ENCODE results near the gene NFIX.
A peak's percentile ranks its signal among the peaks of the same experiment; 100 is the strongest.

Gene NFIX

DNA sequence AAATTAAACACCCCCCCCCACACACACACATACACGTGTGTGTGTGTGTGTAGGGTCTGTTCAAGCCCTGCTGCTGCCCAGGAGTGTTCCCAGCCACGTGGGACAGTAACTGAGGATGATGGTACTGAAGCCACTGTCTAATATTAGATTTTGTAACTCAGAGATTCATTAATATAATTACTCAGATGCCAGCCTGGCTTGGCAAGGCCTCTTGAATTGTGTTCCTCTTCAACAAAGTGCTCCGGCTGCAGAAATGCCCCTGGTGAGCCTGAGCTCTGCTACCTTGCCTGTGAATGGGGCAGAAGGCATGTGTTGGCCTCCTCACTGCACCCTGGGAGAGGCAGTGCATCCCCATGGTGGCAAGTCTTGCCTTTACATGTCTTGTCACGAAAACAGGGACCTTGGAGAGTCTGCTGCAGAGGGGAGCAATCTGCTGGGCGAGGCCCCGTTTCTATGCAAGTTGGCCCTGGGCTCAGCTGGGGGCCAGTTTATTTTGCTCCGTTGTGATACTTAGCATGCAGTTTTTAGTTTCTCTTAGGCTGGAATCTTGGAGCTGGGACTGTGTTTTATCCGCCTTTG lies 44.0 kb downstream of the NFIX start:
- FAIRE-seq: no peak

DNA sequence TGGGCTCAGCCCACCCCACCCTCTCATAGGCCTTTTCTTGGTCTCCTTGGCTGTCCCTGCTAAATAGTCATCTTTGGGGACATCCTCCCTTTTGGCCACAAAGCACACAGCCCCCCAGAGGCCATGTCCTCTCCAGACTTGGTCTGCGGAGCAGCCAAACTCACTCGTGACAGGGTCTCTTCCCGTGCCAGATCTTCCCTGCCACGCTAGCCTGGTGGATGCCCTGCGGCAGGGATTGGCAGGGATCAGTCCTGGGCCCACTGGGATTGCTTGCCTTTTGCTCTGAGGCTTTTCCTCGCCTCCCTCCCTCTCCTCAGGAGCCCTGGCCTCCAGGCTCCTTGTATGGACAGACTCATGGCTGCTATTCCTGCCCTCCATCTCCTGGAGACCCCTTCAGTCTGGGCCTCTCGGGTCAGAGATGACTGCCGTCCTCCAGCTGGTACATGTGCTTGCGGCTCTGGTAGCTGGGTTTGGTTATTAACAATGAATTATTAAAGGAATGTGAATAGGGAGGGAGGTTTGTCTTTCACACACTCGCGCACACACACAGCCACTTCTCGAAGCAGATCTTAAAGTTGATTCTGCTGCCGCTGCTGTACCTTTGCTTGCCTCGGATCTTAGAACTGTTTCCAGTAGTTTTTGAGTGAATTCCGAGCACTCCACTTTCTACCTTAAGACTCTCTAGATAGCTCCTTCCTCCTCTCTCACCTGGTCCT lies 45.1 kb downstream of the NFIX start:
- no peak for FAIRE-seq

- no peak for FAIRE-seq
Measured at GRCh38 chr19:13040948-13041292, 45.6 kb downstream of the NFIX start.

GRCh38 chr19:13042443-13043130 lies 47.3 kb downstream of the NFIX start:
- no peak for FAIRE-seq

DNA sequence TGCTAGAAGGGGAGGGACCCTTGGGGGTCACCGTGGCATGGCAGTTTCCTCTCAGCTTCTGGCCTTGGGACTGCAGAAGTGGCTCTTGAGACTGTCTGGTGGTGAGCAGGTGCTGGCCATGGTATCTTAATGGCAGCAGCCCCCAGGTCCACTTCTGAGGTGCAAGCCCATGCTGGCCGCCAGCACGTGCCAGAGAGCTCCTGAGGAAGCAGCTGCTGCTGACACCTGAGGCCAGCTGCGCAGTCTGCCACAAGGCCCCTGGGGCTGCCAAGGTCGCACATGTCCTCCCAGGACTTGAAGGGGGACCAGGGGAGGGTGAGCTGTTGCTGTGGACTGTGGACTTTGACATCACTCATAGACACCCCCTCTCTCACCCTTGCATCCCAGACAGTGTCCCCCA lies 48.0 kb downstream of the NFIX start:
- FAIRE-seq: no peak

DNA sequence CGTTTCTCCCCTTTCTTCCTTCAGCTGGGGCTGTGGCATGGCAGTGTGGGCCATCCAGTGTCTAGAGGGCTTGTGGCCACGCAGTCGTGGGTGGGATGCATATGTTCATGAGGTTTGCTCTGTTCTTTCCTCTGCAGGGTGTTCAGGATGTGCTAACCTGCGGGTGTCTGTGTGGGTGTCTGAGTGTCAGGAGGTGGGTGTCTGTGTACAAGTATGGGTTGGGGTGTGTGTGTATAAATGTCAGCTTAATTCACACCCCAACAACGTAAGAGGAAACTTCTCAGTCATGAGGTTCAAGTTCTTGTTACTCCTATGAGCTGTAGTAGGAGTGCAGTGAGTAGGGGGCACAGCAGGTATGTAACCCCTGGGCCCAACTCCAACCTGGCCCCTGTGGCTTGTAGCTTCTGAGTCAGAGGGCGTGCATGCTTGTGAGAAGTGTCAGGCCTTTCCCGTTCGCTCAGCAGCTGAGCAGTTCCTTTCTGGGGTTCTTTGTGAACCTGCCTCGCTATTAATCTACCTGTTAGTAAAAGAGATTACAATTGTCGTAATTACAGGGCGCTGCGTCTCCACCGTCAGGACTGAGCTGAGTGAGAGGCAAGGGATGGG lies 49.1 kb downstream of the NFIX start:
- FAIRE-seq: no peak

DNA sequence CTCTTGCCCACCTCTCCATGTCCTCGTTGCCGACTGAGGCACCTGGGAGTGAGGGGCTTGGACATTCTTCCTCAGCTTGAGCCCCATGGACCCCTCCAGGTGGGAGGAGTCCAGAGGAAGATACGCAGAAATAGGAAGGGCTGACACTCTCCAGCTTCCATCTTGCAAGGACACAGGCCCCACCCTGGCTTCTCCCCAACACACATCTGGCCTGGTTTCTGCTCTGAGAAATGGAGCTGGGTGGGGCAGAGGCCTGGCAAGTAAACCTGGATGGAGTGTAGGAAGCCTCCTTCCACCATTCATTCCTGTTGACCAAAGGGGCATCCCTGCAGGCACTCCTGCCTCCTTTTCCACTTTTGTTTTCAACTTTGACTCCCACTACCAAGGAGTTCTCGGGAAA lies 50.5 kb downstream of the NFIX start:
- FAIRE-seq: no peak

- no peak for FAIRE-seq
Measured at GRCh38 chr19:13047374-13047773, 52.1 kb downstream of the NFIX start.

DNA sequence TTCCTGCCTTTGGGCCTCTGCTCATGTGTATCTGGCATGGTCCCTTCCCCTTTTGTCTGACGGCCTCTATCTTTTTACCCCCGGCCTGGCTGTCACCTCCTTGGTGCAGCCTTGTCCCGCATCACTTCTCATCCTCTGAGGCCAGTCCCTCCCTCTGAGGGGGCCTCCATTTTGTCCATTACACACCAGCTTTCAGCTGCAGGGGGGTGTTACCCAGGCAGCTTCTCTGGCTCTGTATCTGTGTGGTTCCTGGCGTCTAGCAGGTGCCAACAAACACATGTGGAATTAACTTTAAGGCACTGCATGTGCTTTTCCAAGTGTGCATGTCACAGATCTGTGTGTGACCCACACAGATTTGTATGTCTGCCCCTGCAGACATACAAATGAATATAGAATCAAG lies 55.0 kb downstream of the NFIX start:
- FAIRE-seq: no peak

DNA sequence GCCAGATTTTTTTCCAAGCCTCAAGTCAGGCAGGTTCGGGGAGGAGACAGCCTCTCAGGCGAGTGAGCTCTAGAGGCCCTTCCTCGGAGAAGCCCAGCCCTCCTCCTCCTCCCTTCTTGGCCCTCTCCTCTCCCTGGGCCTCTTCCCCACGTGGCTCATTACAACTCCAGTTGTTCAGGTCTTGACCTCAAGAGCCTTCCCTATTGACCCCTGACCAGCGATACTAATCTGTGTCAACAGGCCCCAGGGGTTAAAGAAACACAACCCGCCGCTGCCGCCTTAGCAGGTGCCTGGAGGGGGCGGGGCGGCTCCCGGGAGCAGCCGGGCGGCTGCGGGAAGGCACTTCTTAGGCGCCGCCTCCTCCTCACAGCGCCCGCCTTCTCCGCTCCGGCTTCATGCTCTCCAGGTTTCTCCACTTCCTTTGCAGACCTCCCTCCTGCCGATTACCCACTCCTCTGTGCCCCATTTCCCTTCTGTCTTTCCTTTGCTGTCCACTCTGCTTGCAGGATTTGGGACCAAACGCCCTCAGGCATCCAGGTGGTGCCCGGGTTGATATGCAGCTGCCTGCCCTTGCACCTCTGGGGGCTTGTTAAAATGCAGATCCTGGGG lies 56.4 kb downstream of the NFIX start:
- FAIRE-seq: peak; percentile 92

DNA sequence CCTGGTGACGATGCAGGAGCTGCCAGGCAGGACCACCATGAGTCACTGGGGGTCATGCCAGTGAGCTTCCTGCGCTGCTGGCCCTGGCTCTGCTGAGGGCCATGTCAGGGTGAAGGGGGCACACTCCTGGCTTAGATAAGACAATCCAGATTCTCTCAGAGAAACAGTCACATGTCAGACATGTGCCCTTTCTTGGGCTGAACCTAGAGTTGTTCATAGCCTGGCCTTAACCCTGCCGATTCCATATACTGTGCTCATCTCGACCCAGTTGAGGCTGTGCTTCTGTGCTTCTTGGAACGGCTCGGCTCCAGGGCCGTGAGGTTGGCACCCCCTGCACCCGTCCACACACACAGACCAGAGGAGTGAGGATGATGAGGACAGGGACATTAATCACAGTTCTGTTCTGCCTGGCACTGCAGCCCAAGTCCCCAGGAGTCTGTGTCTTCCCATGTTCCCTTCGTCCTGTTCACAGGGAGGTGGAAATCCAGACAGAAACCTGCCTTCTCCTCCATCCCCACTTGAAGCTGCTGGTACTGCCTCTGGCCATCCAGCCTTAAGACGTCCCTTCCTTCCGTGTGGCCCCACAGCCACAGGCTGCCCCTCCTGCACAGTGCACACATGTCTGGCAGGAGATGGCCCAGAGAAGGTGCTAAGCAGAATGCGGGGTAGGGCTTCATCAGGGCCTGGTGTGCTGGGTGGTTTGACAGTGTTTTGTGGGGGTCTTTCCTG lies 57.3 kb downstream of the NFIX start:
- no peak for FAIRE-seq

GRCh38 chr19:13053238-13053637 lies 58.0 kb downstream of the NFIX start:
- FAIRE-seq: no peak

- no peak for FAIRE-seq
Measured at GRCh38 chr19:13053761-13054625, 58.7 kb downstream of the NFIX start.

- FAIRE-seq: no peak
Measured at GRCh38 chr19:13054626-13055212, 59.4 kb downstream of the NFIX start.

DNA sequence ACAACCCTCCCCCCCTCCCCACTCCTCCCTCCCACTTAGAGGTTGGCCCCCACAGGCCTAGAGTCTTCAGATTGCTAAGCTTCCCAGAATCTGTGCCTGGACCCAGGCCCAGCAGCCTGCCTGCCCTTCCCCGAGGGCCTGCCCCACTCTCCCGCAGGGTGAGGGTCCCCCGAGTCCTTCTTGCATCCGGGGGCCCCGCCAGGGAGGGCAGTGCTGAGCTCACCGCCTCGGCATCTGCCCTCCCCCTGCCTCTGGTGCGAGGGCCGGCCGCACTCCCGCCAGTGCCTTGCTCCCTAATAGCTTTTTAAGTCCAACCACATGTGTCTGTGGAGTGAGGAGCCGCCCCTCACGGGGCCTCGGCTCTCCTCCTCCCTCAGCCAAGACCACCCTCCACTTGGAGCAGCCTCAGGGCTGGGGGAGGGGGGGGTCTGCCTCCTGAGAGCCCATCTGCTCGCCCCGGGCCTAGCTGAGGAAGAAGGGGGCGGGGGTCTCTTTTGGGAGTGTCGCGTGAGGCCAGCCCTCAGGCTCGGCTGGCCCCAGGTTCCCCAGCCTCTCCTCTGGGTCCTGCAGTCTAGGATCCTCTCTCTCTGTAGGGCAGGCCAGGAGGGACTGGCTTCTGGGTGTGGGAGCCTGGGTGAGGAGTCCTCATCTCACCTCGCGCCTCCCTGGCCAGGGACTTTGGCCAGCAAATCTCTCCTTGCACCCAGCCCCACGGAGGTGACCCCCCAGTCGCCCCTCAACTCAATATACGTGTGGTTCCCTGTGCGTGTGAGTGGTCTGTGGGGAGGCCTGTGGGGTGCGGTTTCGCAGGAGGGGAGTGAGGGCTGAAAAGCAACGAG lies 60.2 kb downstream of the NFIX start:
- FAIRE-seq: peak; percentile 95

DNA sequence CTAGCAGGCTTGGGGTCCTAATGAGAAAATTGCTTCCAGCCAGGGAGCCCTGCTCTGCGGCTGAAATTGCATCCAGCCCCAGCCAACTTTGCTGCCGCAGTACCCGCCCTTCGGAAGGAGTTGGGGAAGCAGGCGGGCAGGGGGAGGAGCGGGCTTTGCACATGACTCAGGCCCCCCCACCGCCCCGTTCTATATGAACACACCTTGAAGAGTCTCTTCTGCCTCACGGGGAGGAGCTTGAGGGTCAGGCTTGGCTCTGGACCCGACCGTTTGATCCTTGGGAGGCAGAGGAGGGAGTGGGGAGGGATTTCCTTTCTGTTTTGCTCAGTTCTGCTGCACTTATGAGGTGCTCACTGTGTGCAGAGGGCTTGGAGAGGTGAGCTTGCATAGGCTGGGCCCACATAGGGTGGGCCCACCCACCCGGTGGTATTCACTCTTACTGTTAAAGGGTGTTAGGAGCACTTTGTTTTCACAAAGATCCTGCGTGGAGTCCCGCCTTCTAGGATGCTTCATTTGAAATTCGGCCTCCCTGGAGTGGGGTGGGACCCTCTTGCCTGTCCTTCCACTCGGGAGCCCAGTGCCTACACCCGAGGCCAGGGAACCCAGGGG lies 60.9 kb downstream of the NFIX start:
- peak; percentile 97 for FAIRE-seq

- FAIRE-seq: peak; percentile 28
Measured at GRCh38 chr19:13057147-13057572, 61.9 kb downstream of the NFIX start.

DNA sequence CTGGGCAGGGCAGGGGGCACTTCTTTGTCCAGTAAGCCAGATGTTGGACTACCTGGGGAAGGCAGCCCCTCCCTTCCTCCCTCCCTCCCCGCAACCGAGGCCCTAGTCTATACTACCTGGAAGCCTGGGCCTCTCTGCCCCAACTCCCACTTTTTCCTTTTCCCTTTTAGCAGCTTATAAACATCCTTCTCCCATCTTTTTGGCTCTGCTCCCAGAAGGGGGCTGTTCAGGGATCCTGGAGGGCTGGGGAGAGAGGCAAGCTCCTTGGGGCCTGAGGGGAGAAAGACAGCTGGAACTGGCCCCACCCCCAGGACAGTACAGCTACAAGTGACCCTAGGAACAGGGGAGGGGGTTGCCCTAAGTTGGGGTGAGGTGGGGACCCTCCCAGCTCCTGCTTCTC lies 62.5 kb downstream of the NFIX start:
- FAIRE-seq: no peak

DNA sequence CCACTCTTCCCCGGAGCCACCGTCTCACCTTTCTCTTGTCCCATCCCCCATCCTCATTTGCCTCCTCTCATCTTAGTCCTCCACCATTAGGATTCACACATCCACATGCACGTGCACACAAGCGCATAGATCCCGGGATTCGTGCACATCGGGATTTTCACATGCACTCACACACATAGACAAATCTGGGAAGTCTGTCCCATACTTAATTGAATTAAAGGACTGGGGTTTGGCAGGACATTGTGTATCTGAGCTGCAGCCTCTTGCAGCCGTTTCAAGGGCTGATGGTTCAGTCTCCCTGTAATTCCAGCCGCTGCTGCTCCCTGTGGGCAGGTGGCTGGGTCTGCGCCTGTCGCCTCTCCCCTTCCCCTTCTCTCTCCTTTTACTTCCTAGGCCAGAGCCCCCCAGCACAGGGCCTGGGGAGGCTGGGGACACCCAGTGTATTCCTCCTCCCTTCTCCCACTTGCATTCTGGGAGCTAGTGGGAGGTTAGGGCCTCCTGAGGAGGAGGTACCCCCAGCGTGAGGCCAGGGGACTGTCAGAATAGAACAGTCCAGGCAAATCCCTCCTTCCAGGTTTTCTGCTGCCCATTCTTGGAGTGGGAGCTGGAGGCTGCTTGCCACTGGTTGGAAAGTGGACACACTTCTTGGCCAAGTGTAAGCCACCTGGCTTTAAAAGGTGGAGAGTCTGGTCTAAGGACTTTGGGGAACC lies 63.8 kb downstream of the NFIX start:
- peak; percentile 42 for FAIRE-seq

Data from G401.6 (cell line).